Mesothelial cell of epicardium (in vitro differentiated cells): ENCODE results near the gene SERPINA3. TPM values are rescaled to one million over a fixed set of nuclear protein-coding genes. Genes with fewer than 3 reads are reported as not detected.

Experiments
- DNase-seq, 2 experiments: peaks; one replicate each; pipeline ENCODE4 v3.0.0; 2021; ENCODE audit warnings: low spot score in 2 of 2; ENCODE audit not compliant: unreplicated experiment in 2 of 2
- H3K27ac Mint-ChIP-seq: 2 replicates; pipeline ENCODE4 v1.8.0; 2021; ENCODE audit warnings: mixed read lengths
- H3K27me3 Mint-ChIP-seq: 2 replicates; pipeline ENCODE4 v1.8.0; 2021; ENCODE audit warnings: low read depth, mixed read lengths
- H3K36me3 Mint-ChIP-seq: 2 replicates; pipeline ENCODE4 v1.8.0; 2021; ENCODE audit warnings: mixed read lengths
- H3K4me1 Mint-ChIP-seq: 2 replicates; pipeline ENCODE4 v1.8.0; 2021; ENCODE audit warnings: mixed read lengths
- H3K4me3 Mint-ChIP-seq: 2 replicates; pipeline ENCODE4 v1.8.0; 2021; ENCODE audit warnings: mild to moderate bottlenecking, moderate library complexity, mixed read lengths
- H3K9me3 Mint-ChIP-seq: 2 replicates; pipeline ENCODE4 v1.8.0; 2021; ENCODE audit warnings: mixed read lengths
- CTCF ChIP-seq: fragments of 200-600 bp; sonication (generic); IDR thresholded peaks from one replicate; pipeline ENCODE4 v1.5.0; 2021; ENCODE audit warnings: antibody characterized with exemption; ENCODE audit not compliant: unreplicated experiment
- total RNA-seq: library from RNA; stranded (reverse); gene quantifications from 3 replicates; pipeline ENCODE4 v1.2.1, GENCODE V29; 2021

Gene SERPINA3
- total RNA-seq, 1 donor from 2014 or later, result 0.29 TPM

GRCh38 chr14:94593749-94594431 lies 18.3 kb upstream of the SERPINA3 start:
- no peaks in the 10 kb centered on the region for H3K9me3 Mint-ChIP-seq
- no peak overlapping the region for H3K4me3 Mint-ChIP-seq
- peaks cover 12% of the 10 kb centered on the region for H3K27me3 Mint-ChIP-seq
- DNase-seq, result no peak
- peaks cover 5% of the 10 kb centered on the region for H3K4me1 Mint-ChIP-seq
- no peak for TF ChIP-seq CTCF
- no peaks in the 10 kb centered on the region for H3K36me3 Mint-ChIP-seq
- no peak overlapping the region for H3K27ac Mint-ChIP-seq

- no peaks in the 10 kb centered on the region for H3K36me3 Mint-ChIP-seq
- no peaks in the 10 kb centered on the region for H3K9me3 Mint-ChIP-seq
- no peak overlapping the region for H3K27ac Mint-ChIP-seq
- DNase-seq, result no peak
- peaks cover 11% of the 10 kb centered on the region for H3K4me1 Mint-ChIP-seq
- H3K4me3 Mint-ChIP-seq, result no peak overlapping the region
- H3K27me3 Mint-ChIP-seq, result peaks cover 12% of the 10 kb centered on the region
- no peak for TF ChIP-seq CTCF
Observed at GRCh38 chr14:94594441-94594840, 17.8 kb upstream of the SERPINA3 start.

GRCh38 chr14:94595912-94596311 lies 16.3 kb upstream of the SERPINA3 start:
- H3K36me3 Mint-ChIP-seq, result no peaks in the 10 kb centered on the region
- H3K27me3 Mint-ChIP-seq, result peaks cover 10% of the 10 kb centered on the region
- no peak for TF ChIP-seq CTCF
- H3K9me3 Mint-ChIP-seq, result no peaks in the 10 kb centered on the region
- no peak overlapping the region for H3K27ac Mint-ChIP-seq
- H3K4me1 Mint-ChIP-seq, result peaks cover 20% of the 10 kb centered on the region
- no peak for DNase-seq
- H3K4me3 Mint-ChIP-seq, result no peak overlapping the region

GRCh38 chr14:94596361-94596760 lies 15.8 kb upstream of the SERPINA3 start:
- Mint-ChIP-seq H3K9me3 (no peaks in the 10 kb centered on the region), H3K36me3 (no peaks in the 10 kb centered on the region), H3K27me3 (peaks cover 9% of the 10 kb centered on the region), H3K27ac (no peak overlapping the region), H3K4me3 (no peak overlapping the region), H3K4me1 (peaks cover 22% of the 10 kb centered on the region)
- no peak for TF ChIP-seq CTCF
- no peak for DNase-seq

GRCh38 chr14:94597788-94598187 lies 14.4 kb upstream of the SERPINA3 start:
- peaks cover 9% of the 10 kb centered on the region for H3K27me3 Mint-ChIP-seq
- H3K9me3 Mint-ChIP-seq, result no peaks in the 10 kb centered on the region
- H3K27ac Mint-ChIP-seq, result no peak overlapping the region
- no peak for TF ChIP-seq CTCF
- DNase-seq, result no peak
- no peak overlapping the region for H3K4me3 Mint-ChIP-seq
- peaks cover 29% of the 10 kb centered on the region for H3K4me1 Mint-ChIP-seq
- no peaks in the 10 kb centered on the region for H3K36me3 Mint-ChIP-seq

- TF ChIP-seq CTCF, result no peak
- peaks cover 29% of the 10 kb centered on the region for H3K4me1 Mint-ChIP-seq
- H3K9me3 Mint-ChIP-seq, result no peaks in the 10 kb centered on the region
- peaks cover 9% of the 10 kb centered on the region for H3K27me3 Mint-ChIP-seq
- no peak for DNase-seq
- H3K36me3 Mint-ChIP-seq, result no peaks in the 10 kb centered on the region
- no peak overlapping the region for H3K27ac Mint-ChIP-seq
- no peak overlapping the region for H3K4me3 Mint-ChIP-seq
Observed at GRCh38 chr14:94598506-94598815, 13.7 kb upstream of the SERPINA3 start.
